OCI-M1 (cell line): Measurements from ENCODE around the gene YES1.
"Not testable (repeated sequence)": the region's sequence is repeated elsewhere in the genome, so short reads cannot be mapped to it uniquely, and the experiment has no call there.

ENCODE experiments used
- DNase-seq: peaks from one replicate; lab custom pipeline; 2025; lab: John Stamatoyannopoulos, UW

Gene YES1

DNA sequence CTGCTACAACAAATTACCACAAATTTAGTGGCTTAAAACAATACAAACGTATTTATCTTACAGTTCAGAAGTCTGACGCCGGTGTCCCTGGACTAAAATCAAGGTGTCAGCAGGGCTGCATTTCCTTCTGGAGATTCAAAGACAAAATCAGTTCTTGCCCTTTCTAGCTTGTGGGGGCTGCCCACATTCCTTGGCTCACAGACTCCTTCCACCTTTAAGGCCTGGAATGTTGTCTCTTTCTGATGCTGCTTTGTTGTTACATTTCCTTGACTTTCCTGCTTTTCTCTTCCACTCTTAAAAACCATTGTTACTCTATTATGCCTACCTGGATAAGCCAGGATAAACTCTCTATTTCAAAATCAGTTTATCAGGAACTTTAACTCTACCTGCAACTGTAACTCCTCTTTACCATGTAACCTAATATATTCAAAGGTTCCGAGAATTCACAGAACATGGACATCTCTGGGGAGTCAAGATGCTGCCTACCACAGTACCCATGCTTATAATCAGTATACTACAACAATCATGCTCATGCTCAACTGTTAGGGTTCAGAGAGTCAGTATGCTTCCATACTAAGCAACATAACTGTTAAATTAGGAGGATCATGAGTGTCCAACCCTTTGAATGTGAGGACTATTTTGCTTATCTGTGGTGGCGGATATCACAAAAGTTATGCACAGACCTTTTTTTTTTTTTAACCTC is 27.4 kb downstream of the YES1 start:
- DNase-seq: no peak

DNA sequence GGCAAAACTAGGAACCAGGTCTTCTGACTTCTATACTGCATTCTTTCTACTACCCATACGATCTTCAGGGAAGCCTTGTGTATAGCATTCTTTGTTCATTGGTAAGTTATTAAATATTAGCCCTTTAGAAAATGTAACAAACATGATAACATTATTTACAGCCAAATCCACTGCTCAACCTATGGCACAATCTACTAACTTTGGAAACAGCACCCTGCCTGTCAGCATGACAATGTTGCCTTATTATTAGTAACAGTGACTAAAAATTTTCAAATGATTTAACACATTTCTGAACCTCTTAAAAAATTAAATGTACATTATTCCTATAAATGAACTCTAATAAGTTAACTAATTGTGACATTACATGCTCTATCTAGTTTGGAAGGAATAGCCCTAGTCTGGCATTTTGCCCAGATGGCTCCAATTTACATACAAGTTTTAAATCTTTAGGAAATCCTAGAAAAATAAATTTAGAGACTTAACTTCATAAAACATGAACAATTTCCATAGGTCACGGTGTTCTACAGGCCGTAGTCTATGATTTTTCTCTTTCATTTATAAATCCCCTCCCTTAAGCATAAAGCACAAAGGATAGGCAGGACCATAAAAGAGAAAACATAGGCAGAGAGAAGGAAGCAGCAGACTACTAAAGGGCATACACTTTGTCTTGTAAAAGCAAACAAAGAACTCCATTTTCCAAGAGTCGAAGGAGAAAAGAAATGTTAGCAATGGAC is 33.7 kb downstream of the YES1 start:
- no peak for DNase-seq

DNA sequence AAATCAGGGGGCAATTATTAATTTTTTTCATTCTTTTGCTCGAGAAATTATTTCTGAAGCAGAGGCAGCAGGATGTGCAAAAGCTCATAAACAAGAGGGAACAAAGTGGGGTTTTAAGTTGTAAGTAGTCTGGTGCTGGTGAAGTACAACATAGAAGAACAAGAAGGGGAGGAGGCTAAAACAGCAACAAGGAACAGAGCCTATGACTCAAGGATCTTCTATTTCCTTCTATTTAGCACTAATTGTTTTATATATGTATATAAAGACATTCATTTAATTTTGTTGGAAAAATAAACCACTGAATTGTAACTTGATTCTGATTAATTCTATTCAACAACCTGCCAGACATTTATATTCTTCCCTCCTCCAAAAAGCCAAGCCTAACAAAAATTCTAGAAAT is 35.0 kb downstream of the YES1 start:
- no peak for DNase-seq

DNA sequence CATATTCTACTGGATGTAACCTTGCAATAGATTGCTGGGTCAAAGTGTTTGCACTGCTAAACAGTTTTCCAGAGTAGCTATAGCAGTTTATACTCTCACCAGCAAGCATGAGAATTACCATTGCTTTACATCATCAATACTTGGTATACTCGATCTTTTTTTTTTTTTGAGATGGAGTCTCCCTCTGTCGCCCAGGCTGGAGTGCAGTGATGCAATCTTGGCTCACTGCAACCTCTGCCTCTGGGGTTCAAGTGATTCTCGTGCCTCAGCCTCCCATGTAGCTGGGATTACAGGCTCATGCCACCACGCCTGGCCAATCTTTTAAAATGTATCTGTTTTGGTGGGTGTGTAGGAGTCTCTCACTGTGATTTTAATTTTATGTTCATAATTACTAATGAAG is 36.0 kb downstream of the YES1 start:
- DNase-seq: not testable (repeated sequence)

DNA sequence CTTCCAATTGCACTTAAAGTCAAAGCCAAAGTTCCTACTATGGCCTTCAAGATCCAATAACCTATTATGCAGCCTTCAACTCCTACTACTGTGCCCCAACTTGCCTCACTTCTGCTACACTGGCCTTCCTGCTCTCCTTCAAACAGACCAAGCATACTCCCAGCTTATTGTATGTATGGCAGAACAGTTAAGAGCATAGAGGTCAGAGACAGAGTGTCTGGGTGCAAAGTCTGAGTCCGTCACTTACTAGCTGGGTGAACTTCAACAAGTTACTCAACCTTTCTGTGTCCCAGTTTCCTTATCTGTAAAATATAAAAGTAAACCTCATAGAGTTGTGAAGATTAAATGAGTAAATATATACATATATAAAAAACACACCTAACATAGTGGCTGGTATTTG is 37.2 kb downstream of the YES1 start:
- DNase-seq: no peak

DNA sequence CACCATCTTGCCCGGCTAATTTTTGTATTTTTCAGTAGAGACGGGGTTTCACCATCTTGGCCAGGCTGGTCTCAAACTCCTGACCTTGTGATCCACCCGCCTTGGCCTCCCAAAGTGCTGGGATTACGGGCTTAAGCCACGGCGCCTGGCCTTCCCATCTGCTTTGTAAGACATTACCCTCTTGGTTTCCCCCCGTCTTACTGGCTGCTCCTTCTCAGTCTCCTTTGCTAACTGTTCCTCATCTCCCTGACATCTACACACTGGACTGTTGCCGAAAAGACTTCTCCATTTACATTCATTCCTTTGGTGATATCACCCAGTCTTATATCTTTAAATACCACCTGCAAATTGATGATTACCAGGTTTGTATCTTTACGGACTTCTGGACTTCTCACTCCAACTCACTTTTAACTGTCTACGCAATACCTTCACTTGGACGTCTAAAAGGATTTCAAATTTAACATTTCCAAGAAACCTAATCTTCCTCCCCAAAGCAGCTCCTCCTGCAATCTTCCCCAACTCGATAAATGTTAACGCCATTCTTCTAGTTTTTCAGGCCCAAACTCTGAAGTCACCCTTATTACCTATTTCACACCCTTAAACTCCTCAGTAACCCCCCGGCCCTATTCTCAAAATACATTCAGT is 37.9 kb downstream of the YES1 start:
- DNase-seq: no peak

DNA sequence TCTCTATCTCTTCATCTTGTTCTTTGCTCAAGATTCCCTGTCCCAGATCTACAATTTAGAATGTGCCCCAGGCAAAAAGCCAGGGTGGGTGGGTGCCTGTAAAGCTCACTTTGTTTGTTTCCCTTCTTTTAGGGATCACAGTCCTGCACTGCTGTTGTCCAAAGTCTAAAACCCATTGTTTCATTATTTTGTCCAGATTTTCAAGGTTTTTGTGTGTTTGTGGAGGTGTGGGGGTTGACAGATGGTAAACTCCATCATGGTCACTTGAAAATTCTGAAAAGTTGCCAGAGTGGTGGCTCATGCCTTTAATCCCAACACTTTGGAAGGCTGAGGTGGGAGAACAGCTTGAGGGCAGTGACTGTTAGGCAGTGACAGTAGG is 41.5 kb downstream of the YES1 start:
- no peak for DNase-seq

DNA sequence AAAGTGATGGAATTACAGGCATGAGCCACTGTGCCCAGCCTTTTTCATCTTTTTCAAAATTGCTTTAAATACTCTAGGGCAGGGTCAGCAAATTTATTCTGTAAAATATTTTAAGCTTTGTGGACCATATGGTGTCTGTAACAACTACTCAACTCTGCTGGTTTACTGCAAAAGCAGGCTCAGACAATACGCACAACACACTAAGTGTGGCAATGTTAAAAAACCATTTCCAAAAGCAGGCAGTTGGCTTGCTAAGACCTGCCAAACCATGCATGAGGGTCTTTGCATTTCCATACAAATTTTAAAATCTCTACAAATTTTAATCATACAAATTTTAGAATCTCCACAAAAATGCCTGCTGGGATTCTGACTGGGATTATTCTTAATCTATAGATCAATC is 44.1 kb downstream of the YES1 start:
- DNase-seq: no peak

DNA sequence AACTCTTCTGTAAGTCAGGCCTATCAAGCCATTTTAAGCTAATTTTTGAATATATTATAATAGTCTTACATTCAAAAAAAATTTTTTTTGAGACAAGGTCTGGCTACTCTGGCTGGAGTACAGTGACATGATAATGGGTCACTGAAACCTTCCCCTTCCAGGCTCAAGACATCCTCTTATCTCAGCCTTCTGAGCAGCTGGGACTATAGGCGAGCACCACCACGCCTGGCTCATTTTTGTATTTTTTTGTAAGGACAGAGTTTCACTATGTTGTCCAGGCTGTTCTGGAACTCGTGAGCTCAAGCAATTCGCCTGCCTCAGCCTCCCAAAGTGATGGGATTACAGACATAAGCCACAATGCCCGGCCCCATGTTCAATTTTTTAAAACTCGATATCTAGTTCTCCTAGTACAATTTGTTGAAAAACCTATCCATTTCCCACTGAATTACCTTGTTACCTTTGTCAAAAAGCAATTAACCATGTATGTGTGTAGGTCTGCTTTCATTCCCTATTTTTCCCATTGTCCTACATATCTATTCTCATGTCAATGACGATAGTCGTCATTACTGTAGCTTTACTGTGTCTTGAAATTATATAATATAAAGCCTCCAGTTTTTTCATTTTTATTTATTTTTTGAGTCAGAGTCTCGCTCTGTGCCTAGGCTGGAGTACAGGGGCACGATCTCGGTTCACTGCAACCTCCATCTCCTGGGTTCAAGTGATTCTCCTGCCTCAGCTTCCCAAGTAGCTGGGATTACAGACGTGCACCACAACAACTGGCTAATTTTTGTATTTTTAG is 44.8 kb downstream of the YES1 start:
- peak; percentile 34 for DNase-seq

DNA sequence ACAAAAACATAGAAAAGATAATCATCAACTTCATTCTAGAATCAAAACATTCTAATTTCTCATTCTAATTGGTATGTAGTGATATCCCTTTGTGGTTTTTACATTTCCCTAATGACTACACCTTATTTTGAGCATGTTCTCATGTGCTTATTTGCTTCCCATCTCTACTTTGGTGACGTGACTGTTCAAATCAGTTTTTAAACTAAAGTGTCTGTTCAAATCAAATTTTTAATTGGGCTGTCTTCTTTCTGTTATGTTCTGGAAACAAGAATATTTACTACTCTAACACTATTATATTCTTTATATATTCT is 45.5 kb downstream of the YES1 start:
- DNase-seq: no peak

DNA sequence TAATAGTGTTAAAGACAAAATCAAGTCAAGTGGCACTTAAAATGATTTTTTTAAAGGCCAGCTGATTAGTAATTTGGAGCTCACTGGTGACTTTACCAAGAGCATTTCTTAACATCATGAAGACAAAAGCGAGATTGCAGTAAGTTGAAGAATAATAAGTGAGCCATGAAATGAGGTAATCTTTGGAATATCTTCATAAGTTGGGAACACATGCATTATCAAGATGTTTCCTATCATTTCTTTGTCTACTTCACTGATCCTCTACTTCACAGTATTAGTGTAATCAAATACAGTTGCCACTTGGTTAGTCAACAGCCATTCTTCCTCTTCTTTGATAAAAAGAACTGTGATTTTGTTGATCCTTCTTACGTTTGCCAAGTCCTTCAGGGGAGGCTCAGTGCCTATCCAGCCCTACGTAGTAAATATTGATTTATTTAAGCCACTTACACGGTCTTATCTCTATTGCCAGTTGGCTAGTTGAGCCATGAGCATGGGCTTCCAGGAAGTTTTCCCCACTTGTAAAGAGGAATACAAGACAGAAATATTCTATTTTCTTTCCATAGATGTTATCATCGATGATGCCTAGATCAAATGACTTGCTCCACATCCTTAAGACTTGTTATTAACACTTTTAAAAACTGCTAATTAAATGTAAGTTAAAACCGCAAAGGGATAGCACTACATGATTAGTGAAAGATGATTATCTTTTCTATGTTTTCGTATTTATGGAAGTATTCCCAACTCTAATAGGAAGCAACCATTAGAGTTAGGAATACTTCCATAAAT is 46.1 kb downstream of the YES1 start:
- peak; percentile 52 for DNase-seq

DNA sequence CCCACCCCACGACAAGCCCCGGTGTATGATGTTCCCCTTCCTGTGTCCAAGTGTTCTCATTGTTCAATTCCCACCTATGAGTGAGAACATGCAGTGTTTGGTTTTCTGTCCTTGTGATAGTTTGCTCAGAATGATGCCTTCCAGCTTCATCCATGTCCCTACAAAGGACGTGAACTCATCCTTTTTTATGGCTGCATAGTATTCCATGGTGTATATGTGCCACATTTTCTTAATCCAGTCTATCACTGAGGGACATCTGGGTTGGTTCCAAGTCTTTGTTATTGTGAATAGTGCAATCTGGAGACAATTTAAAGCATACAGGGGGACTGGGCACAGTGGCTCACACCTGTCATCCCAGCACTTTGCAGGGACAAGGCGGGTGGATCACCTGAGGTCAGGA is 52.2 kb downstream of the YES1 start:
- not testable (repeated sequence) for DNase-seq

DNA sequence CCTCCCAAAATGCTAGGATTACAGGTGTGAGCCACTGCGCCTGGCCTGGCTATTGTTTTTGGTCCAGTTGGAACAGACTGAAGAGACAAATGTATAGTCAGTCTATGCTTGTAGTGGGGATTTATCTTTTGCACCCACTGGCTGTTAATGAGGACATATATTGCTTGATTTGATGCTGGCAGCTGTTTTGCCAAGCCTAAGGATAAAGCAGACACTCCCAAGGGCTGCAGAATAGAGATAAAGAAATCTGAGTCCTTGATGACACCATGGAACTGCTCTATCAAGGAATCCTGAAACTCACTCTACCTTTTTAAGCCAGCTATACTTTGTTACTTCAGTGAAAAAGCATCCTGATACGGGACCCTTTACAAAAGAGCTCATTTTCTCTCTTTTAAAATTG is 56.5 kb downstream of the YES1 start:
- DNase-seq: peak; percentile 74

DNA sequence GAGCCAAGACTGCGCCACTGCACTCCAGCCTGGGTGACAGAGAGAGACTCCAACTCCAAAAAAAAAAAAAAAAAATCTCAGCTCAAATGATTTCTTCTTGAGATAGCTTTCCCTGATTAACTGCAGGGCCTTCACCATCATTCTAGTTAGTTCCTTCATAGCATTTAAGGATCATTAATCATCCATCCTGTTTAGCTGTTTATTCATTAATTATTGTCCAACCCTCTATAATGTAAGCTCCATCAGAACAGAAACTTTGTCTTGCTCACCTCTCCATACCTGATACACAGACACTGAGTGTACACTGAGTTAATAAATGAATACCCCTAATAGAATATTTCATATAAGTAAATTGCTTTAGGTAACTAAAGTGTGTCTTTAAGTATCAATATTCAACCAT is 57.4 kb downstream of the YES1 start:
- DNase-seq: no peak

DNA sequence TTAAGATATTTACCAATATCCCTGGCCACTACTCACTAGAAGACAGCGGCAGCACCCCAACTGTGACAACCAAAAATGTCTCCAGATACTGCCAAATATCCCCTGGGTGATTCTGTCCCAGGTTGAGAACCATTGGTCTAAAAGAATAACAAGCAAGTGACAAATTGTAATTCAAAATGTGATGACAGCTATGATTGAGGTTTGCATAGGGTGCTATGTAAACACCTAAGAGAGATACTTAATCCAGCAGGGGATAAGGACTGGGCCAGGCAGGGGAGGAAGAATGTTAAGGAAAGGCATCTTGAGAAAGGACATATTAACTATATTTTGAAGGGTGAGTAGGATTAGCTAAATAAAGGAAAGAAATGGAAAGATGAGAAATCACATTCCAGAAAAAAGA is 61.6 kb downstream of the YES1 start:
- no peak for DNase-seq

DNA sequence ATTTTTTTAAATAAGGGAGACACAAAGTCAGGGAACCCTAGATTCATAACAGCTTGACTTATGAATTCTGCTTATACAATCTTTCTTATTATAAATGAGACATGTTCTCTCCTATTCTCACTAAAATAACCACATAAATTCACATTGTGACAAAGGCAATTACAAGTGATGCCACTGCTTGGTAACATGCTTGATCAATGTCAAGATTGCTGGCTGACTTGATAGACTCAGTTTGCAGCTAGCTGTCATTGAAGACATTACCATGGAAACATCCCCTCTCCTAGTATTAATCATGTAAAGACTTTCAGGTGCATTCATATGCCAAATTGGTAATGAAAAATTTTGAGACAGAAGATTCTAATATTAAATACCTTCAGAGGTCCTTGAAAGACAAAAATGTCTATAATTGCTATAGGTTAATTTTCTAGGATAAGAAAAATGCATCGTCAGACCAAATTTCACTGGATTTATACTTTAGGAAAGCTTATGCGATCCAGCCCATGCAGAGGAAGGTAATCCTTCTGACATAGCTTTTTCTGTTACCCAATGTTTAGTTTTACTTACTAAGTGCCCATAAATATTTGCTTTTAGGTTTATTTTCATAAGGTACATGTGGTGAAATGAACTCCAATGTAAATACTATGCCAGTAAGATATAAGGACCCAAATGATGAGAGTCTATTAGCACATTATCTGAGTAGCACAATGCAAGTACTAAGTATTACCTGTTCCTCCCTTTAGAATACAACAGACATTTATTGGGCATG is 67.0 kb downstream of the YES1 start:
- DNase-seq: no peak

DNA sequence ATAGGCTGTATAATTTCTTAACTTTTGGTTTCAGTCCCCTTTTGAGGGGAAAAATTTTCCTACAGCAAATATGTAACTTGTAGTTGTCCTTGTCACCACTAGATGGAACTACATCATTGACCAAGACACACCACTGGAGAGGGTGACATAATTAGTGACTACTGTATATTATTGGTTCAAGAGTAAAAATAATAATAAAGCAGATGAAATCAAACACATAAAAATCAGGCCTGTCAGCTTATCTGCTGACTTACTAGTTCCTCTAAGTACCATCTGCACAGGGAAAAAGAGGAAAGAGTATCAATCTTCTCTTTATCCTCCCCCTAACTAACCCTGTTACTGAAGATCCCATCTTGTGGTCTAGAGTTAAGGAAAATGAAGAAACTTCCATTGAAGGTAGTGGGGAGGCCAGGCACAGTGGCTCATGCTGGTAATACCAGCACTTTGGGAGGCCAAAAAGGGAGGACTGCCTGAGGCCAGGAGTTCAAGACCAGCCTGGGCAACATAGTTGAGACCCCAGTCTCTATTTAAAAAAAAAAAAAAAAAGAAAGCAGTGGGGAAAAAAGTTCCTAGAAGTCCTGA is 70.0 kb downstream of the YES1 start:
- peak; percentile 87 for DNase-seq

DNA sequence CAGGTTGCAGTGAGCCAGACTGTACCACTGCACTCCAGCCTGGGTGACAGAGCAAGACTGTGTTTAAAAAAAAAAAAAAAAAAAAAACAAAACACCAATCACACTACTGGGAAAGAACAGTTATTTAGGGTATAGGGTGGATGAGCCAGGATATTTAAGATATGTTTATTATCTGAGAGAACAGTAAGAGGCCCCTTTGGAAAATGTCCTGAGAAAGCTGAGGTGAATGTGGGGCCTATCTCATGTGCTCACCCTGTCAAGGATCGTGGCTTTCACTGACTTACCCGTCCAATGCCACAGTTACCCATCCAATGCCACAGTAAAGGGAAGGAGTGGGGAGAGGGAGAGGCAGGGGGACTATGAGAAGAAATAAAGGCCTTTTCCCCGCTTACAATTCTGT is 79.7 kb downstream of the YES1 start:
- DNase-seq: no peak

DNA sequence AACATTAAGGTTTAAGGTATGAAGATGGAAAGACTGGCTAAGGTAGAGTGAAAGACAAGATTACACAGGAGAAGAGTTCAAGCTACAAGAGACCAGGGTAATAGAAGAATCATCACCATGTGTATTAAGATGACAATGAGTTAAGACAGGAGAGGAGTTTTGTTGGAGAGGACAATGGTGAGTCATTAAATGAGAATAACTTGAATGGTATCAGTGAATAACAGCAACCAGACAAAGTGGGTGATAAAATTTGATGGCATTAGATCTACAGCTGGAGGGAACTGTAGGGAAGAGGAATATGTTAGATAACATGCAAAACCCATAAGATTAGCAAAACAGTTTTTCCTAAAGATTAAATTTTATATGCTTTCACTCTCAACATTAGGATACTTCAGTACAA is 80.9 kb downstream of the YES1 start:
- peak; percentile 18 for DNase-seq

DNA sequence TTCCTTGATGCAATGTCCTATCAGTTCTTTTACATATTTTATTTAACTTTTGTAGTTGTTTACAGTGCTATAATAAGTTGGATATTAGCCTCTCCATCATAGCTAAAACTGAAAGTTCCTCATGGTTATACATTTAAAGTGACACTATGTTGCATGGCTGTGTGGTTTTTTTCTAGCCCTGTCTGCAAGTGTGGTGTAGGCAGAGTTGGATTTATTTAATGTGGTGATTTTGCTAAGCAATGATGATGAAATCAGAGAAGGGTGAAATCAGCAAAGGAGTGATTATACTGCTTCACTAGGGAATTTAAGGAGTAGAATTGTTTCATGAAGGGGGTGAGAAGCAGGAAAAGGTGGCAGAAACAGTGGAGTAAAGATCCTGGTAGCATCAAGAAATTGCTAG is 81.3 kb downstream of the YES1 start:
- DNase-seq: no peak

DNA sequence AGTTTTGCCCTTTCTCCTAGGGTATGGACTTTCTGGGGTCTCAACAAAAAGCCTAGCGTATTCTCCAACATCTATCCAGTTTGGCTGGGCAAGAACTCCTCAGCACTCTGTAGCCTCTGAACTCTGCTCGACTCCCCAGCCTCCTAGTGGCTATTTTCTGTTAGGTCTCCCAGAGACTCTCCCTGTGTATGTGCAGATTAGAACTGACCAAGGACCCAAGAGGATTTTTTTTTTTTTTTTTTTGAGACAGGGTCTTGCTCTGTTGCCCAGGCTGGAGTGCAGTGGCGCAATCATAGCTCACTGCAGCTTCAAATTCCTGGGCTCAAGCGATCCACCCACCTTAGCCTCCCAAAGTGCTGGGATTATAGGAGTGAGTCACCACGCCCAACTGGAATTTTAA is 81.9 kb downstream of the YES1 start:
- not testable (repeated sequence) for DNase-seq
